ENCODE data around the gene KIF2C.

- TF ChIP-seq CTCF (IDR thresholded peaks at IDR 0.05) (no peak), POLR2A (IDR thresholded peaks at IDR 0.05) (peak in 1 of 2 donors; percentile 71)
Observed at GRCh38 chr1:44806704-44807363, 67.2 kb downstream of the KIF2C start, which contains the start of gene DYNLT4.

All from uterus (tissue), 2 donors.